Hepatocyte (in vitro differentiated cells): Measurements from ENCODE around the gene EFCAB7. TPM values are rescaled to one million over a fixed set of nuclear protein-coding genes. Genes with fewer than 3 reads are reported as not detected.

ENCODE experiments used
- DNase-seq: peaks from one replicate; pipeline ENCODE4 v3.0.0-alpha.2; 2016; ENCODE audit warnings: low spot score
- H2AFZ ChIP-seq: fragments of 200-600 bp; sonication (generic); 2 replicates; pipeline ENCODE4 v1.6.0; 2016; ENCODE audit warnings: antibody characterized with exemption, mild to moderate bottlenecking
- H3K27ac ChIP-seq: fragments of 200-600 bp; sonication (generic); 2 replicates; pipeline ENCODE4 v1.5.1; 2016; ENCODE audit warnings: mild to moderate bottlenecking
- H3K27me3 ChIP-seq: fragments of 200-600 bp; sonication (generic); 2 replicates; pipeline ENCODE4 v1.6.1; 2016
- H3K36me3 ChIP-seq: fragments of 200-600 bp; sonication (generic); replicated peaks from 2 replicates; pipeline ENCODE4 v1.5.1; 2016; ENCODE audit warnings: low read depth; ENCODE audit not compliant: insufficient read depth
- H3K4me1 ChIP-seq: fragments of 200-600 bp; sonication (generic); 2 replicates; pipeline ENCODE4 v1.5.1; 2016; ENCODE audit warnings: mild to moderate bottlenecking, moderate library complexity; ENCODE audit not compliant: insufficient read depth
- H3K4me2 ChIP-seq: fragments of 200-600 bp; sonication (generic); 2 replicates; pipeline ENCODE4 v1.6.0; 2016
- H3K4me3 ChIP-seq: fragments of 200-600 bp; sonication (generic); 2 replicates; pipeline ENCODE4 v1.5.1; 2016; ENCODE audit warnings: mild to moderate bottlenecking
- H3K79me2 ChIP-seq: fragments of 200-600 bp; sonication (generic); 2 replicates; pipeline ENCODE4 v1.6.0; 2017; ENCODE audit warnings: mild to moderate bottlenecking
- H3K9me2 ChIP-seq: fragments of 200-600 bp; sonication (generic); replicated peaks from 2 replicates; pipeline ENCODE4 v1.6.0; 2017; ENCODE audit warnings: mild to moderate bottlenecking; ENCODE audit not compliant: insufficient read depth
- H3K9me3 ChIP-seq: fragments of 200-600 bp; sonication (generic); 2 replicates; pipeline ENCODE4 v1.5.1; 2016; ENCODE audit warnings: low read depth, mild to moderate bottlenecking
- H4K20me1 ChIP-seq: fragments of 200-600 bp; sonication (generic); 2 replicates; pipeline ENCODE4 v1.6.0; 2016; ENCODE audit warnings: mild to moderate bottlenecking; ENCODE audit not compliant: insufficient read depth, poor library complexity, severe bottlenecking
- CTCF ChIP-seq: fragments of 200-600 bp; sonication (generic); IDR thresholded peaks from 2 replicates; pipeline ENCODE4 v1.5.1; 2016; ENCODE audit warnings: antibody characterized with exemption, mild to moderate bottlenecking; ENCODE audit not compliant: poor library complexity
- EZH2 ChIP-seq: fragments of 200-600 bp; sonication (generic); IDR thresholded peaks from 2 replicates; pipeline ENCODE4 v1.6.1; 2016; ENCODE audit warnings: antibody characterized with exemption, mild to moderate bottlenecking, borderline replicate concordance
- EZH2phosphoT487 ChIP-seq: fragments of 200-600 bp; sonication (generic); IDR thresholded peaks from one replicate; pipeline ENCODE4 v1.6.1; 2018; ENCODE audit warnings: antibody characterized with exemption, mild to moderate bottlenecking, low read depth, moderate library complexity; ENCODE audit not compliant: unreplicated experiment, severe bottlenecking
- WGBS: methylation state at CpG from one replicate; pipeline ENCODE4 v1.1.6; 2016; ENCODE audit warnings: low lambda C conversion rate; ENCODE audit errors: missing lambda C conversion rate; 5-methylcytosine and 5-hydroxymethylcytosine counted together
- polyA plus RNA-seq: library from polyadenylated mRNA; unstranded; fragments of >200 nt; fragmentation: Nextera tagmentation; extraction: Ambion mirVana; gene quantifications from 2 replicates; pipeline ENCODE4 v1.2.1, GENCODE V29; 2016
- total RNA-seq: library from RNA; depleted of rRNA; stranded (reverse); fragments of >200 nt; gene quantifications from 2 replicates; pipeline ENCODE4 v1.2.3, GENCODE V29; 2014

EFCAB7 gene
- total and polyA plus RNA-seq, 2 experiments from 2014 or later = 4.3 to 7.9 TPM

DNA sequence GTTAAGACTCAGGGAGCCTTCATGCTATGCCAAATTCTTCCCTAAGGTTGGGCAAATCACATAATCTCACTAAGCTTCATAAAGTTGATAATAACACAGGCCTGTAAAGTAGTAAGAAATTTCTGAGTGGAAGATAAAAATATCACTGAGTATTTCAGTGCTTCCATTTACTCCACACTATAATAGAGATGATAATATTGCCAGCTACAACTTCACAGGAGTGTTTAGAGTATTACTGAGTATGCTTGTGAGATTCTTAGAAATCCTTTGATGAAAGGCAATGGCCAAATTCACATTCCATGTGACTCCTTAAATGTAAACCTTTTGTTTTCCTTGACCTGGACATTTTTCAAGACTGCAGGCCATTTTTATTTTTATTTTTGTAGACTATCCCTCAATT, 10.7 kb upstream of the EFCAB7 start:
- no peaks in the 10 kb centered on the region for H3K36me3 ChIP-seq
- H3K79me2 ChIP-seq = no peaks in the 10 kb centered on the region
- H3K4me3 ChIP-seq = no peak overlapping the region
- no peak overlapping the region for H2AFZ ChIP-seq
- DNase-seq = no peak
- H4K20me1 ChIP-seq = no peaks in the 10 kb centered on the region
- no peak overlapping the region for H3K27ac ChIP-seq
- no peaks in the 10 kb centered on the region for H3K4me1 ChIP-seq
- no peaks in the 10 kb centered on the region for H3K27me3 ChIP-seq
- H3K9me2 ChIP-seq = no peaks in the 10 kb centered on the region
- H3K9me3 ChIP-seq = peaks cover 7% of the 10 kb centered on the region
- TF ChIP-seq EZH2 (no peak), EZH2phosphoT487 (no peak), CTCF (no peak)
- H3K4me2 ChIP-seq = no peak overlapping the region

DNA sequence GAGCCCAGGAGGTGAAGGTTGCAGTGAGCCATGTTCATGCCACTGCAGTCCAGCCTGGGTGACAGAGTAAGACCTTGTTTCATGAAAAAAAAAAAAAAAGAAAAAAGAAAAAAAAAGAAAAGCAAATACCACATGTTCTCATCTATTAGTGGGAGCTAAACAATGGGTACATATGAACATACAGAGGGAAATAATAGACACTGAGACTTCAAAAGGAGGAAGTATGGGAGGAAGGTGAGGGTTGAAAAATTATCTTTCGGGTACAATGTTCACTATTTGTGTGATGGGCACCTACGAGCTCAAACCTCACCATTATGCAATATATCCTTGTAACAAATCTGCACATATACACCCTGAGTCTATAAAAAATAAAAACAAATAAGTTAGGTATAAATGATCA, 6.7 kb upstream of the EFCAB7 start:
- no peaks in the 10 kb centered on the region for H3K27me3 ChIP-seq
- no peak overlapping the region for H2AFZ ChIP-seq
- no peak overlapping the region for H3K4me2 ChIP-seq
- H3K27ac ChIP-seq = no peak overlapping the region
- no peaks in the 10 kb centered on the region for H3K9me2 ChIP-seq
- no peaks in the 10 kb centered on the region for H3K4me1 ChIP-seq
- DNase-seq = no peak
- no peak for TF ChIP-seq EZH2
- TF ChIP-seq CTCF = no peak
- no peak for TF ChIP-seq EZH2phosphoT487
- WGBS = 95% methylated on average over 2 of the region's 2 CpGs
- H3K36me3 ChIP-seq = no peaks in the 10 kb centered on the region
- H3K79me2 ChIP-seq = no peaks in the 10 kb centered on the region
- peaks cover 7% of the 10 kb centered on the region for H3K9me3 ChIP-seq
- H4K20me1 ChIP-seq = no peaks in the 10 kb centered on the region
- no peak overlapping the region for H3K4me3 ChIP-seq

DNA sequence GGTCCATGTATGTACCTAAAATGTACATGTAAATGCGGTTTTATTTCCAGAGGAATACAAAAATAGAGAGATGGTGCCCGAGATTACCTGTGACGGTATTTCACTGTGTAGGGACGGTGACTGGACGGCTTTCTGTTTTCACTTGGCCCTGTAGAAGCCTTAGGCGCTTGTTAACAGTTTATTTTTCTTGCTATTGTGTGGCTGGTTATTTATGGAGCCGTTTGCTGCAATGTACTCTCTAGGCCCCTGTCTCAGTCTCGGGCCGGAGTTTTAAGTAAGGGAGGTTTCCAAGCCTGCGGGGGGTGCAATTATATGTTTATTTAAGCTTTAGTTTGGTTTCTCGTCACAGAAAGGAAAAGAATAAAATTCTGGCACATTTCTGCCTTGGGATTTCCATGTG, 413 bp downstream of the EFCAB7 start:
- TF ChIP-seq CTCF (no peak), EZH2phosphoT487 (no peak), EZH2 (no peak)
- H2AFZ ChIP-seq = peak overlapping the region; percentile 93
- no peaks in the 10 kb centered on the region for H3K27me3 ChIP-seq
- H3K27ac ChIP-seq = peak overlapping the region; percentile 97
- H3K9me2 ChIP-seq = no peaks in the 10 kb centered on the region
- H3K4me2 ChIP-seq = peak overlapping the region; percentile 83
- peak overlapping the region; percentile 71 for H3K4me3 ChIP-seq
- H3K4me1 ChIP-seq = peaks cover 6% of the 10 kb centered on the region
- no peaks in the 10 kb centered on the region for H3K36me3 ChIP-seq
- H4K20me1 ChIP-seq = no peaks in the 10 kb centered on the region
- no peaks in the 10 kb centered on the region for H3K9me3 ChIP-seq
- H3K79me2 ChIP-seq = peaks cover 24% of the 10 kb centered on the region
- 1% methylated on average over 11 of the region's 11 CpGs for WGBS
- DNase-seq = peak; percentile 16

- H3K4me2 ChIP-seq = peak overlapping the region; percentile 83
- 85% methylated on average over 3 of the region's 3 CpGs for WGBS
- no peaks in the 10 kb centered on the region for H3K36me3 ChIP-seq
- H2AFZ ChIP-seq = peak overlapping the region; percentile 93
- no peak for TF ChIP-seq EZH2
- TF ChIP-seq CTCF = no peak
- no peak for TF ChIP-seq EZH2phosphoT487
- H3K4me1 ChIP-seq = peaks cover 6% of the 10 kb centered on the region
- DNase-seq = no peak
- peak overlapping the region; percentile 71 for H3K4me3 ChIP-seq
- peak overlapping the region; percentile 97 for H3K27ac ChIP-seq
- H3K9me3 ChIP-seq = no peaks in the 10 kb centered on the region
- H3K27me3 ChIP-seq = no peaks in the 10 kb centered on the region
- no peaks in the 10 kb centered on the region for H3K9me2 ChIP-seq
- H4K20me1 ChIP-seq = no peaks in the 10 kb centered on the region
- H3K79me2 ChIP-seq = peaks cover 24% of the 10 kb centered on the region
Measured at GRCh38 chr1:63524201-63524600, 876 bp downstream of the EFCAB7 start.
